GM10266 (cell line): ENCODE measurements around the gene TRMT6.

Experiments
- DNase-seq: peaks from one replicate; pipeline ENCODE4 v3.0.0; 2012; ENCODE audit errors: extremely low spot score
- CTCF ChIP-seq: IDR thresholded peaks from 2 replicates; pipeline ENCODE4 v1.5.1; 2012; ENCODE audit warnings: mild to moderate bottlenecking, low read depth; ENCODE audit not compliant: control insufficient read depth, insufficient read depth; ENCODE audit errors: missing control alignments

The TRMT6 gene

GRCh38 chr20:5888041-5888440, 62.3 kb downstream of the TRMT6 start:
- no peak for DNase-seq

GRCh38 chr20:5887386-5887785, 62.9 kb downstream of the TRMT6 start:
- no peak for TF ChIP-seq CTCF

More at GRCh38 chr20:5888041-5888440, 62.3 kb downstream of the TRMT6 start:
- TF ChIP-seq CTCF: no peak

More at GRCh38 chr20:5887386-5887785, 62.9 kb downstream of the TRMT6 start:
- DNase-seq: no peak
